Measurements from ENCODE around the gene CACNG8.
A peak's percentile ranks its signal among the peaks of the same experiment; 100 is the strongest.

CACNG8 gene

DNA sequence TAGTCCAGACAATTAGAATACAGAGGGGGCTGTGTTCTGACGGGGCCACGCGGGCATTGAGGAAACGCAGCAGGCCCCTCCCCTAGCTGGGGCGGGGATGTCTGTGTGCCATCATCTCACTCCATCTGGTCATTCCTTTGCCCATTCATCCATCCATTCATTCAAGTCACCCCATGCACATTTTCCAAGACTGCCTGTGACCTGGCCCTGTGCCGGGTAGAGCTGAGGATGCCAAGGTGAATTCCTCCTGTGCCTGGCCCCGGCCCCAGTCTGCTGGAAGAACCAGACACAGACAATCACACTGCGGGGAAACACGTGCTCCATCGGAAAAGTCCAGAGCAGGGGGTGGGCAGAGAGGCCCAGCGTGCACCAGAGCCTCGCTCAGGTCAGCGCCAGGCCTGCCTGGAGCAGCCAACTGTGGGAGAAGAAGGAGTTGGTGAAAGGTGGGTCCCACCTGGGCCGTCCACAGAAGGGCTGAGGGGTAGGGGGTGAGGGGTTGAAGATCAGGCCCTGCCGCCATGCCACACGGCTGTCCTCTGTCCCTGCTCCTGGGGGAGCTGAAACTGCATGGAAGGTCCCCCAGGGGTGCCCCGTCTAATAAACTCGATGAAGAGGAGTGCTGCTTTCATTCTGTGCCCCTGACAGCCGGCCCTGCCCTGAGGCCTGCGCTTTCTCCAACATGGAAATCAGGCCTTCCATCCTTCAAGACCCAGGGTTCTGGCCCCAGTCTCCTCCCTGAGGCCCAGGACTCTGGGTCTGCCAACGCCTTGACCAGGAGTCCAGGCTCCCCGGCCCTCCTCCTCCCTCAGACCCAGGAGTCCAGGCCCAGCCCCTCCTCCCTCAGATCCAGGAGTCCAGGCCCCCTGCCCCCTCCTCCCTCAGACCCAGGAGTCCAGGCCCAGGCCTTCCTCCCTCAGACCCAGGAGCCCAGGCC lies 27.1 kb downstream of the CACNG8 start:
- Mint-ChIP-seq H3K27ac (ENCODE audit: low read depth) (no peak overlapping the region), H3K36me3 (ENCODE audit: insufficient read depth) (no peaks in the 10 kb centered on the region), H3K4me1 (no peaks in the 10 kb centered on the region), H3K27me3 (peaks cover 30% of the 10 kb centered on the region), H3K9me3 (no peaks in the 10 kb centered on the region), H3K4me3 (no peak overlapping the region)
- no peak for ATAC-seq (replicated peaks; ENCODE audit: extremely low read depth, poor library complexity, severe bottlenecking)
- DNase-seq (ENCODE audit: low spot score in 2 of 2): no peak

DNA sequence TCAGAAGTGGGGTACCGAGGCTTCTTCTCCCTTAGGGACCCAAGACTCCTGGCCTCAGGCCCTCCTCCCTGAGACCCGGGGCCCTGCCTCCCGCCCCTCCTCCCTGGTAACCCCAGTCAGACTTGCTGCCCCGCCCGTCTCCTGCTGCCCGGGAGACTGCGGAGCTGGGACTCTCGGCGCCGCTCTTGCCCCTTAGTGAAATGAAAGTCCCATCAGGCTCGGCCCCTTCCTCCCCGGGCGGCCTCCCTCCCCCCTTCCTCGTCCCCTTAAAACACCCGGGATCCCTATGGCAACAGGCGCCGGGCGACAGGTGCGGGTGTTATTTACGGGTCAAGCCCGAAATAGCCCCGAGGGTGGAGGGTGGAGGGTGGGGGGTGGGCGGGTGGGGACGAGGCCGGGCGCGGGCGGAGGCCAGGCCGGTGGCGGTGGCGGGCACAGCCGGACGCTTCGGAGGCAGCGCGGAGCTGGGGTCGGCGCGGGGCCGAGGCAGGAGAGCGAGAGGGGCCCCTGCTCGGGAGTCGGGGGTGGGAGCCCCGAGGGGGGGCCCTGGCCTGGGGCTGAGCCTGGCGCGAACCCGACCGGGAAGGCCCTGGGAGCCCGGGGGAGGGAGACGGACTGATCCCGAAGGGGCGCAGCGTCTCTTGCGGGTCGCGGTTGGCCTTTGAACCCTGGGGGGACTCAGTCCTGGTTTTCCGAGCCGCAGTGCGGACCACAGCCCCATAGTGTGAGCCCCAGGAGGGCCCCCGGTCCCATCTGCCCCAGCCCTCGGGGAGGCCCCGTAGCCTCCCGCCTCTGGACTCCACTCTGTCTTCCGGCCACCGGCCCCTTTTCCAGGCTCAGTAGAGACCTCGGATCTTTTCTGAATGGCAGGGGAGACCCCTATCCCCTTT lies 28.7 kb downstream of the CACNG8 start, which contains the start of gene CACNG6:
TSS of gene CACNG6 (plus strand) at position 414 of the 890 bp plus-strand sequence. CDS start 1,241 bp downstream, outside the sequence.
- Mint-ChIP-seq H3K9me3 (no peaks in the 10 kb centered on the region), H3K27ac (ENCODE audit: low read depth) (no peak within 1 kb of the TSS), H3K4me3 (peak within 1 kb of the TSS; percentile 60), H3K4me1 (no peaks in the 10 kb centered on the region), H3K27me3 (peaks cover 46% of the 10 kb centered on the region), H3K36me3 (ENCODE audit: insufficient read depth) (no peaks in the 10 kb centered on the region)
- ATAC-seq (replicated peaks; ENCODE audit: extremely low read depth, poor library complexity, severe bottlenecking) (no peak), DNase-seq (ENCODE audit: low spot score in 2 of 2) (no peak)

DNA sequence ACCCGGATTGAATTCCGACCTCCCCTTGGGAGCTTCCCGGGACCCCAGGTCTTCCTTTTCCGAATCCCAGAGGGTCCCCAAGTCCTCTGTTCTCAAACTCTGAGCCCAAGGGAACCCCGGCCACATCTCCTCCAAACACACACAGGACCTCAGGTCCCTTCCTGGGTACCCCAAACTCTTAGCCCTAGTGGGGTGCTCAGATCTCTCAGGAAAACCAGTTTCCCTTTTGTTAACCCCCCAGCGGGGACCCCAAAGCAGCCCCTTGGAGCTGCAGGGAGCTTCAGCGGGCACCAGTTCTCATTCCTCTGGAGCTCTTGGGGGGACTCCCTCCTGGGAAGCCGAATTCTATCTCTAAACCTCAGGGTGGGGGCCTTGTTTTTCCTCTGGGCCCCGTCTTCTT lies 29.5 kb downstream of the CACNG8 start:
- ATAC-seq (replicated peaks; ENCODE audit: extremely low read depth, poor library complexity, severe bottlenecking) (no peak), DNase-seq (ENCODE audit: low spot score in 2 of 2) (no peak)
- Mint-ChIP-seq H3K4me3 (peak overlapping the region; percentile 60), H3K27ac (ENCODE audit: low read depth) (no peak overlapping the region), H3K27me3 (peaks cover 50% of the 10 kb centered on the region), H3K9me3 (no peaks in the 10 kb centered on the region), H3K36me3 (ENCODE audit: insufficient read depth) (no peaks in the 10 kb centered on the region), H3K4me1 (no peaks in the 10 kb centered on the region)

DNA sequence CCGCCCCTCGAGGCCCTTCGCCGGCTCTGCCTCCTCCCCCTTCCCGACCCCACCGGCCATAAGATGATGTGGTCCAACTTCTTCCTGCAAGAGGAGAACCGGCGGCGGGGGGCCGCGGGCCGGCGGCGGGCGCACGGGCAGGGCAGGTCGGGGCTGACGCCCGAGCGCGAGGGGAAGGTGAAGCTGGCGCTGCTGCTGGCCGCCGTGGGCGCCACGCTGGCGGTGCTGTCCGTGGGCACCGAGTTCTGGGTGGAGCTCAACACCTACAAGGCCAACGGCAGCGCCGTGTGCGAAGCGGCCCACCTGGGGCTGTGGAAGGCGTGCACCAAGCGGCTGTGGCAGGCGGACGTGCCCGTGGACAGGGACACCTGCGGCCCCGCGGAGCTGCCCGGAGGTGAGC lies 30.1 kb downstream of the CACNG8 start:
- peaks cover 56% of the 10 kb centered on the region for H3K27me3 Mint-ChIP-seq
- H3K36me3 Mint-ChIP-seq (ENCODE audit: insufficient read depth): no peaks in the 10 kb centered on the region
- H3K27ac Mint-ChIP-seq (ENCODE audit: low read depth): no peak overlapping the region
- ATAC-seq (replicated peaks; ENCODE audit: extremely low read depth, poor library complexity, severe bottlenecking) (no peak), DNase-seq (ENCODE audit: low spot score in 2 of 2) (no peak)
- no peak overlapping the region for H3K4me3 Mint-ChIP-seq
- no peaks in the 10 kb centered on the region for H3K9me3 Mint-ChIP-seq
- H3K4me1 Mint-ChIP-seq: no peaks in the 10 kb centered on the region

DNA sequence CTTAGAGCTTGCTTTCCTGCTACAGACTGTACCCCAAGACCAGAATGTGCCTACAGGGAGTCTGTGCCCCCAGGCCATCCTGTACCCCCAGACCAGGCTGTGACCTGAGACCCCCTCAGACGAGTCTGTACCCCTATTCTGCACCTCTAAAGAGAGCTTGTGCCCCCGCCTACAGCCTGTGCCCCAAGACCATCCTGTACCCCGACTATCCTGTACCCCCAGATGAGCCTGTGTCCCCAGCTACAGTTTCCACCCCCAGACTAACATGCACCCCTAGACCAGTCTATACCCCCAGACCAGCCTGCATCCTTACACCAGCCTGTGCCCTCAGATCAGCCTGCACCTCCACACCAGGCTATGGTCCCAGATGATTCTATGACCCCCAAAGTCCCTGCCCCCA lies 30.7 kb downstream of the CACNG8 start:
- Mint-ChIP-seq H3K36me3 (ENCODE audit: insufficient read depth) (peaks cover 2% of the 10 kb centered on the region), H3K27me3 (peaks cover 59% of the 10 kb centered on the region), H3K27ac (ENCODE audit: low read depth) (no peak overlapping the region), H3K4me3 (no peak overlapping the region), H3K4me1 (no peaks in the 10 kb centered on the region), H3K9me3 (no peaks in the 10 kb centered on the region)
- ATAC-seq (replicated peaks; ENCODE audit: extremely low read depth, poor library complexity, severe bottlenecking) (no peak), DNase-seq (ENCODE audit: low spot score in 2 of 2) (no peak)

DNA sequence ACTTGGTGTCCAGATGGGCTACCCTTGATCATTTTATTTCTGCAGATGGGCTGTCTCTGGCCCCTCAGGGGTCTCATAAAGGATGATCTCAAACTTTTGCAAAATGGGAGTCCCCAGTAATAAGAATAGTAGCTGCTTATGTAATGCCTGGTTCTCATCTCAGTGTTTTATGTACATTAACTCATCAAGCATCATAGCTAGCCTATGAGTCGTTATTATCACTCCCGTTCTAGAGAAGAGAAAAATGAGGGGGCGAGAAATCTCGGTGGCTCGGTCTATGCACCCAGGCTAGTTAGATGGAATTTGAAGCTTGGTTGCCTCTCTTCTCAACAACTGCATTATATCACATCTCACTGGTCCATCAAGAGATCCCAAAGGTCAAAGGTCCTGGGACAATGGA lies 32.1 kb downstream of the CACNG8 start:
- Mint-ChIP-seq H3K36me3 (ENCODE audit: insufficient read depth) (peaks cover 2% of the 10 kb centered on the region), H3K9me3 (no peaks in the 10 kb centered on the region), H3K27ac (ENCODE audit: low read depth) (no peak overlapping the region), H3K4me3 (no peak overlapping the region), H3K4me1 (no peaks in the 10 kb centered on the region), H3K27me3 (peaks cover 72% of the 10 kb centered on the region)
- ATAC-seq (replicated peaks; ENCODE audit: extremely low read depth, poor library complexity, severe bottlenecking) (no peak), DNase-seq (ENCODE audit: low spot score in 2 of 2) (no peak)

DNA sequence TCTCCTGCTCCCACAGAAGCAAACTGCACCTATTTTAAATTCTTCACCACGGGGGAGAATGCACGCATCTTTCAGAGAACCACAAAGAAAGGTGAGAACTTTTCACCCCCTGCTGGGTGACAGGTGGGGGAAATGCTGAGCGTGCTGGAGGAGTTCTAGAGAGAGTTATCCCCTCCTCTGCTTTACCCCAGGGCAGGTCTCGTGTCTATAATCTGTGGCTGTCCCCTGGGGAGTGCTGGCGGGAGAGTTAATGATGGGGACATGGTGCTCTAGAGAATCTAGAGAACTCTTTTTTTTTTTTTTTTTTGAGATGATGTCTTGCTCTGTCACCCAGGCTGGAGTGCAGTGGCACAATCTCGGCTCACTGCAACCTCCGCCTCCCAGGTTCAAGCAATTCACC lies 35.5 kb downstream of the CACNG8 start:
- peaks cover 2% of the 10 kb centered on the region for H3K36me3 Mint-ChIP-seq (ENCODE audit: insufficient read depth)
- no peaks in the 10 kb centered on the region for H3K9me3 Mint-ChIP-seq
- DNase-seq (ENCODE audit: low spot score in 2 of 2): no peak
- H3K4me1 Mint-ChIP-seq: no peaks in the 10 kb centered on the region
- ATAC-seq (replicated peaks; ENCODE audit: extremely low read depth, poor library complexity, severe bottlenecking): no peak
- no peak overlapping the region for H3K27ac Mint-ChIP-seq (ENCODE audit: low read depth)
- peaks cover 87% of the 10 kb centered on the region for H3K27me3 Mint-ChIP-seq
- H3K4me3 Mint-ChIP-seq: no peak overlapping the region

DNA sequence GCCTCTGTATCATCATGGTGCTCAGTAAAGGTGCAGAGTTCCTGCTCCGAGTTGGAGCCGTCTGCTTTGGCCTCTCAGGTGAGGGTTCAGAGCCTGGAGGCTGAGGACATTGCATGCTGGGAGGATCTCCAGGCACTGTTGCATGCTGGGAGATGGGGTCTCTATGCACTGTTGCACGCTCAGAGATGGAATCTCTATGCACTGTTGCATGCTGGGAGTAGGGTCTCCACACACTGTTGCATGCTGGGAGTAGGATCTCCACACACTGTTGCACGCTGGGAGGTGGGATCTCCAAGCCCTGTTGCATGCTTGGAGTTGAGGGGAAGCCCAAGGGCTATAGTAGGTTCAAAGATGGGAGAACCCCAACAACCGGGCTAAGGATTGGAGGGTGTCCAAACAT lies 37.0 kb downstream of the CACNG8 start:
- ATAC-seq (replicated peaks; ENCODE audit: extremely low read depth, poor library complexity, severe bottlenecking) (no peak), DNase-seq (ENCODE audit: low spot score in 2 of 2) (no peak)
- H3K36me3 Mint-ChIP-seq (ENCODE audit: insufficient read depth): peaks cover 2% of the 10 kb centered on the region
- no peaks in the 10 kb centered on the region for H3K9me3 Mint-ChIP-seq
- no peaks in the 10 kb centered on the region for H3K4me1 Mint-ChIP-seq
- no peak overlapping the region for H3K4me3 Mint-ChIP-seq
- no peak overlapping the region for H3K27ac Mint-ChIP-seq (ENCODE audit: low read depth)
- peaks cover 74% of the 10 kb centered on the region for H3K27me3 Mint-ChIP-seq

DNA sequence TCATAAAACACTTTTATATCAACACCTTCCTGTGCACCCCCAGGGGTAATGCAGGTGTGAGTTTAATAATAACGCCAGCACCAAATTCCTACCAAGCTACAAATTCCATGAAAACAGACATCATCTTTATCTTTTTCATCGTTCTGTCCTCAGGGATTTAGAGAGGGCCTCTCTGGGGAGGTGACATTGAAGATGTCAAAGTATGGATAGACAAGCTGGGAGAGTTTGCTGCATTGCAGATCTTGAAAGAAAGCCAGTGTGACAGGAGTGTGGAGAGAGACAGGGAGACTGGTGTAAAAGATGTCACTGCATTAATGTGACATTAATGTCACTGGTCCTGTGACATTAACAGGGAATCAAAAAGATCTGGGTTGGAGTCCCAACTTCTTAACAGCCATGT lies 38.8 kb downstream of the CACNG8 start:
- DNase-seq (ENCODE audit: low spot score in 2 of 2) (no peak), ATAC-seq (replicated peaks; ENCODE audit: extremely low read depth, poor library complexity, severe bottlenecking) (no peak)
- Mint-ChIP-seq H3K27ac (ENCODE audit: low read depth) (no peak overlapping the region), H3K36me3 (ENCODE audit: insufficient read depth) (peaks cover 3% of the 10 kb centered on the region), H3K4me1 (no peaks in the 10 kb centered on the region), H3K4me3 (no peak overlapping the region), H3K9me3 (no peaks in the 10 kb centered on the region), H3K27me3 (peaks cover 56% of the 10 kb centered on the region)

DNA sequence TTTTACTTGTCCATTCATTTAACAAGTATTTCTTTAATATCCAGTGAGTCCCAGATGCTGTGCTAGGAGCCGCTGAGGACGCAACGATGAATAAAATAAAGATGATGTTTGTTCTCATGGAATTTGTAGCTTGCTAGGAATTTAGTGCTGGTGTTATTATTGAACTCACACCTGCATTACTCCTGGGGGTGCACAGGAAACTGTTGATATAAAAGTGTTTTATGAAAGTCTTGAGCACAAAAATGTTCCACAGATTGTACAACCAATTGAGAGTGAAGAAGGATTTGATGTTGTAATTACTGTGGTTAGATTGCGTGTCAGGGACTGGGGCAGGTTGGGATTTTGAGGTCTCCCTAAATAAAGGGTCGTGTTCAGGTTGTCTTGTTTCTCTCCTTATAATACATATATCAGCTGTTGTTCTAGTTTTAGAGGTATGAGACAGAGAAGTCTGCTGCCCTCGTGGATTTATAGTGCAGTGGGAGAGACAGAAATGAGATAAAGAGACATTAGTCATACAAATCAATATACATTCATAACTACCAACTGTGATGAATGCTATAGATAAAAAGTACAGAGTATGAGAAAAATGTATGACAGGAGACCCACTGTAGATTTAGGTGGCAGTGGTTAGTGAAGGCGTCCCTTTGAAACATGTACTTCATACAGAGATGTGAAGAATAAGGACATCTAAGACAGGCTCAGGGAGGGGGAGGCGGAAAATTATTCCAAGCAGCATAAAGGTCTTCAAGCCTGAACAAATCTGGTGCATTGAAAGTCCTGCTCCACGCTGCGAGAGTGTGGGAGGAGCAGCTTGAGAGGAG lies 40.0 kb downstream of the CACNG8 start:
- no peak for ATAC-seq (replicated peaks; ENCODE audit: extremely low read depth, poor library complexity, severe bottlenecking)
- Mint-ChIP-seq H3K36me3 (ENCODE audit: insufficient read depth) (peaks cover 7% of the 10 kb centered on the region), H3K9me3 (no peaks in the 10 kb centered on the region), H3K27ac (ENCODE audit: low read depth) (no peak overlapping the region), H3K4me1 (no peaks in the 10 kb centered on the region), H3K27me3 (peaks cover 59% of the 10 kb centered on the region), H3K4me3 (no peak overlapping the region)
- DNase-seq (ENCODE audit: low spot score in 2 of 2): no peak

DNA sequence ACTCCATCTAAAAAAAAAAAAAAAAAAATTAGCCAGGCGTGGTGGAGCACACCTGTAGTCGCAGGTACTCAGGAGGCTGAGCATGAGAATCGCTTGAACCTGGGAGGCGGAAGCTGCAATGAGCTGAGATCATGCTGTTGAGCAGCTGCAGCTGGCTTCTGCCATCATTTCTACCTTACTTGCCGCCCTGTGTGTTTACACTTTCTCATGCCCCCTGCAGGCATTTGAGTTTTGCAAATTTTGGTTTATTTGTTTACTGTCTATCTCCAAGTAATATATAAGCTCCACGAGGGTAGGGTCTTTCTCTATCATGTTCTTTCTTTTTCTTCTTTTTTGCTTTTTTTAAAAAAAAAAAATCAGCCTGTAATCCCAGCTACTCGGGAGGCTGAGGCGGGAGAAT lies 46.7 kb downstream of the CACNG8 start:
- Mint-ChIP-seq H3K4me1 (no peaks in the 10 kb centered on the region), H3K4me3 (no peak overlapping the region), H3K9me3 (no peaks in the 10 kb centered on the region), H3K36me3 (ENCODE audit: insufficient read depth) (peaks cover 5% of the 10 kb centered on the region), H3K27ac (ENCODE audit: low read depth) (no peak overlapping the region), H3K27me3 (peaks cover 58% of the 10 kb centered on the region)
- DNase-seq (ENCODE audit: low spot score in 2 of 2) (no peak), ATAC-seq (replicated peaks; ENCODE audit: extremely low read depth, poor library complexity, severe bottlenecking) (no peak)

DNA sequence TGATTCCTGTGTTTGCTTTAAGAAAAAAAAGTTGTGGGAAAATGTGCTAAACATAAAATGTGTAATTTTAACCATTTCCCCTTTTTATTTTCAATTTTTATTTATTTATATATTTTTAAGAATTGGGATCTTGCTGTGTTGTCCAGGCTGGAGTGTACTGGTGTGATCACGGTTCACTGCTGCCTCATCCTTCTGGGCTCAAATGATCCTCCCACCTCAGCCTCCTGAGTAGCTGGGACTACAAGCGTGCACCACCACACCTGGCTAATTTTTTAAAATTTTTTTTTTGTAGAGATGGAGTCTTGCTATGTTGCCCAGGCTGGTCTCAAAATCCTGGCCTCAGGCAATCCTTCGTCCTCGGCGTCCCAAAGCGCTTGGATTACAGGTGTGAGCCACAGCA lies 47.7 kb downstream of the CACNG8 start:
- peaks cover 68% of the 10 kb centered on the region for H3K27me3 Mint-ChIP-seq
- DNase-seq (ENCODE audit: low spot score in 2 of 2): no peak
- ATAC-seq (replicated peaks; ENCODE audit: extremely low read depth, poor library complexity, severe bottlenecking): no peak
- H3K9me3 Mint-ChIP-seq: no peaks in the 10 kb centered on the region
- no peaks in the 10 kb centered on the region for H3K4me1 Mint-ChIP-seq
- H3K27ac Mint-ChIP-seq (ENCODE audit: low read depth): no peak overlapping the region
- no peak overlapping the region for H3K4me3 Mint-ChIP-seq
- peaks cover 5% of the 10 kb centered on the region for H3K36me3 Mint-ChIP-seq (ENCODE audit: insufficient read depth)

Data from central memory CD8-positive, alpha-beta T cell (primary cell).